HepG2 (cell line): Measurements from ENCODE around the gene VTI1B. TPM values are rescaled to one million over a fixed set of nuclear protein-coding genes. Genes with fewer than 3 reads are reported as not detected.
A peak's percentile ranks its signal among the peaks of the same experiment; 100 is the strongest.

Source experiments
- CC2D1A ChIP-seq: sonication (generic); formaldehyde crosslinking; IDR thresholded peaks from 2 replicates; pipeline ENCODE4 v1.8.1; 2023; ENCODE audit warnings: mild to moderate bottlenecking, missing genetic modification reagents
- CREM ChIP-seq, 2 experiments: sonication (generic) in 1 of 2; formaldehyde crosslinking in 1 of 2; IDR thresholded peaks; 2 replicates each; pipeline versions ENCODE4 v1.4.0 to v1.6.1; 2016 to 2020; ENCODE audit warnings: antibody characterized with exemption in 1 of 2, mild to moderate bottlenecking in 1 of 2, missing genetic modification reagents in 1 of 2
- HNRNPK ChIP-seq: fragments of 200-400 bp; formaldehyde crosslinking; IDR thresholded peaks from 2 replicates; pipeline ENCODE4 v1.6.1; 2018; ENCODE audit warnings: low read length, low read depth, moderate library complexity, mild to moderate bottlenecking; ENCODE audit not compliant: poor library complexity, severe bottlenecking
- KAT8 ChIP-seq: IDR thresholded peaks from 2 replicates; pipeline ENCODE4 v1.6.1; 2016; ENCODE audit warnings: missing genetic modification reagents, missing compliant biosample characterization
- MXD4 ChIP-seq: IDR thresholded peaks from 2 replicates; pipeline ENCODE4 v1.6.1; 2016; ENCODE audit warnings: mild to moderate bottlenecking, missing biosample characterization, missing genetic modification reagents
- NRL ChIP-seq: sonication (generic); formaldehyde crosslinking; IDR thresholded peaks from 2 replicates; pipeline ENCODE4 v1.5.0; 2020; ENCODE audit warnings: missing genetic modification reagents, mild to moderate bottlenecking, moderate library complexity, borderline replicate concordance
- SP2 ChIP-seq: sonication (generic); formaldehyde crosslinking; IDR thresholded peaks from 2 replicates; pipeline ENCODE4 v1.5.1; 2020; ENCODE audit warnings: mild to moderate bottlenecking, missing genetic modification reagents
- ZBTB7B ChIP-seq: sonication (generic); formaldehyde crosslinking; IDR thresholded peaks from 2 replicates; pipeline ENCODE4 v1.4.0; 2020; ENCODE audit warnings: missing genetic modification reagents
- ZFAT ChIP-seq: sonication (generic); formaldehyde crosslinking; conservative IDR thresholded peaks from 2 replicates; pipeline ENCODE4 v1.8.1; 2023; ENCODE audit warnings: missing genetic modification reagents, inconsistent platforms
- ZNF383 ChIP-seq: sonication (generic); formaldehyde crosslinking; IDR thresholded peaks from 2 replicates; pipeline ENCODE4 v1.4.0; 2020; ENCODE audit warnings: missing genetic modification reagents, mild to moderate bottlenecking, borderline replicate concordance
- ZNF720 ChIP-seq: sonication (generic); formaldehyde crosslinking; IDR thresholded peaks from 2 replicates; pipeline ENCODE4 v1.4.0; 2020; ENCODE audit warnings: missing genetic modification reagents
- ZNF777 ChIP-seq: sonication (generic); formaldehyde crosslinking; IDR thresholded peaks from 2 replicates; pipeline ENCODE4 v1.4.0; 2020; ENCODE audit warnings: missing genetic modification reagents
- polyA plus RNA-seq, 8 experiments: library from polyadenylated mRNA; depleted of rRNA in 3 of 8; stranded (reverse) in 7 of 8; unstranded in 1 of 8; fragments of >200 nt; fragmentation: Illumina TruSeq in 4 of 8; extraction: Trizol in 4 of 8; gene quantifications; 2 replicates each; pipeline versions ENCODE4 v1.2.1 to v1.2.3, GENCODE V29; 2011 to 2016; ENCODE audit warnings: low read depth in 4 of 8, missing spikeins in 1 of 8, mixed read lengths in 1 of 8; ENCODE audit not compliant: insufficient read depth in 1 of 8
- total RNA-seq, 5 experiments: library from RNA; depleted of rRNA; stranded (reverse); fragments of >200 nt; fragmentation: Illumina TruSeq; extraction: Trizol; gene quantifications; 2 replicates each; pipeline ENCODE4 v1.2.3, GENCODE V29; 2016; ENCODE audit warnings: low read depth in 1 of 5
- TF ChIP-seq, protein P1 (sequence below): sonication (generic); formaldehyde crosslinking; IDR thresholded peaks from 2 replicates; pipeline ENCODE4 v1.8.1; 2023; ENCODE audit warnings: missing genetic modification reagents, inconsistent platforms, borderline replicate concordance
- TF ChIP-seq, protein P2 (sequence below): sonication (generic); formaldehyde crosslinking; IDR thresholded peaks from 2 replicates; pipeline ENCODE4 v1.4.0; 2020; ENCODE audit warnings: missing genetic modification reagents
- TF ChIP-seq, protein P3 (sequence below): sonication (generic); formaldehyde crosslinking; IDR thresholded peaks from 2 replicates; pipeline ENCODE4 v1.4.0; 2020; ENCODE audit warnings: mild to moderate bottlenecking, missing genetic modification reagents
- TF ChIP-seq, protein P4 (sequence below): sonication (generic); formaldehyde crosslinking; IDR thresholded peaks from 2 replicates; pipeline ENCODE4 v1.4.0; 2020; ENCODE audit warnings: missing genetic modification reagents
- TF ChIP-seq, protein P5 (sequence below): sonication (generic); formaldehyde crosslinking; IDR thresholded peaks from 2 replicates; pipeline ENCODE4 v1.5.0; 2020; ENCODE audit warnings: missing genetic modification reagents
- TF ChIP-seq, protein P6 (sequence below): sonication (generic); formaldehyde crosslinking; IDR thresholded peaks from 2 replicates; pipeline ENCODE4 v1.5.1; 2020; ENCODE audit warnings: missing genetic modification reagents, mild to moderate bottlenecking, borderline replicate concordance

Gene VTI1B
- total and polyA plus RNA-seq, 2 of the 13 experiments (the other 11 are each of a cell fraction or from before 2014, with no cell fraction given), result 39.0 to 103 TPM

DNA sequence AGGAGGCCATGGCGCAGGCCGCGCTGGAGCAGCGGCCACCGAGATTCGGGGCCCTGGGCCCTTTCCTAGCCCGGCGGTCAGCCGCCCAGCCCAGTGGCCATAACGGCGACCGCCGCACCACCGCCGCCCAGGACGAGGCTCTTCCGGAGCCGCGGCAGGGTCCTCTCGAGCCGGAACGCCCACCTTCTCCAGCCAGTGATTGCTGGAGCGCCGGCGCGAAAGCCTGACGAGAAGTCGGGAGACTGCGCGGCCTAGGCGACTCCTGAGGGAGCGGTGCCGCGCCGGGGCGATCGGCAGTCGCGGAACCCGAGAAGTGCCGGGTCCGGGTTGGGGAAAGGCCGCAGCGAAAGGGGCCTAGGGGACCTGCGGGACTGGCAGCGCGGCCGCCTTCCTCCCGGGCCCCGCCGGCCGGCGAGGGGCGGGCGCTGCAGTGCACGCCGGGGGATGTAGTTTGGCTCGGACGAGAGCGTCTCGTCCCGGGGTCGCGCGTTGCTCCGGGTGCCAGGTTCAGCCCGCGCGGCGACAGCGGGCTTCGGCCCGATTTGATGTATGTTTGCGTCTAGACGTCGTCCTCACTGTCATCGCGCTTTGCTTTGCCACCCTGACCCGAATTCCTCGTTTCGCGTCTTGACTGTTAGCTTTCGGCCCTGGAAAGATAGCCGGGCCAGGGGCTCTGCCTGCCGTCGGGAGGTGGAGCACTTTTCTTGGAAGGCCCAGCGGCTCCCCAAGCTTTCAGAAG, at the start of gene VTI1B (continued):
- TF ChIP-seq CREM (IDR thresholded peaks at IDR 0.05), result peak; percentile 23; the same call in 1 of the 2 replicates
- TF ChIP-seq CREM (CRISPR knock-in tag; IDR thresholded peaks at IDR 0.05), result no peak
- TF ChIP-seq KAT8 (CRISPR knock-in tag), result peak; percentile 77
- peak; percentile 49; the same call in 1 of the 2 replicates for TF ChIP-seq NRL (CRISPR knock-in tag)
- no peak for TF ChIP-seq ZNF720 (CRISPR knock-in tag)
- TF ChIP-seq HNRNPK, result peak; percentile 72
- TF ChIP-seq, protein P1, sequence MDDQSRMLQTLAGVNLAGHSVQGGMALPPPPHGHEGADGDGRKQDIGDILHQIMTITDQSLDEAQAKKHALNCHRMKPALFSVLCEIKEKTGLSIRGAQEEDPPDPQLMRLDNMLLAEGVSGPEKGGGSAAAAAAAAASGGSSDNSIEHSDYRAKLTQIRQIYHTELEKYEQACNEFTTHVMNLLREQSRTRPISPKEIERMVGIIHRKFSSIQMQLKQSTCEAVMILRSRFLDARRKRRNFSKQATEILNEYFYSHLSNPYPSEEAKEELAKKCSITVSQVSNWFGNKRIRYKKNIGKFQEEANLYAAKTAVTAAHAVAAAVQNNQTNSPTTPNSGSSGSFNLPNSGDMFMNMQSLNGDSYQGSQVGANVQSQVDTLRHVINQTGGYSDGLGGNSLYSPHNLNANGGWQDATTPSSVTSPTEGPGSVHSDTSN (CRISPR knock-in tag), result no peak
- TF ChIP-seq, protein P2, sequence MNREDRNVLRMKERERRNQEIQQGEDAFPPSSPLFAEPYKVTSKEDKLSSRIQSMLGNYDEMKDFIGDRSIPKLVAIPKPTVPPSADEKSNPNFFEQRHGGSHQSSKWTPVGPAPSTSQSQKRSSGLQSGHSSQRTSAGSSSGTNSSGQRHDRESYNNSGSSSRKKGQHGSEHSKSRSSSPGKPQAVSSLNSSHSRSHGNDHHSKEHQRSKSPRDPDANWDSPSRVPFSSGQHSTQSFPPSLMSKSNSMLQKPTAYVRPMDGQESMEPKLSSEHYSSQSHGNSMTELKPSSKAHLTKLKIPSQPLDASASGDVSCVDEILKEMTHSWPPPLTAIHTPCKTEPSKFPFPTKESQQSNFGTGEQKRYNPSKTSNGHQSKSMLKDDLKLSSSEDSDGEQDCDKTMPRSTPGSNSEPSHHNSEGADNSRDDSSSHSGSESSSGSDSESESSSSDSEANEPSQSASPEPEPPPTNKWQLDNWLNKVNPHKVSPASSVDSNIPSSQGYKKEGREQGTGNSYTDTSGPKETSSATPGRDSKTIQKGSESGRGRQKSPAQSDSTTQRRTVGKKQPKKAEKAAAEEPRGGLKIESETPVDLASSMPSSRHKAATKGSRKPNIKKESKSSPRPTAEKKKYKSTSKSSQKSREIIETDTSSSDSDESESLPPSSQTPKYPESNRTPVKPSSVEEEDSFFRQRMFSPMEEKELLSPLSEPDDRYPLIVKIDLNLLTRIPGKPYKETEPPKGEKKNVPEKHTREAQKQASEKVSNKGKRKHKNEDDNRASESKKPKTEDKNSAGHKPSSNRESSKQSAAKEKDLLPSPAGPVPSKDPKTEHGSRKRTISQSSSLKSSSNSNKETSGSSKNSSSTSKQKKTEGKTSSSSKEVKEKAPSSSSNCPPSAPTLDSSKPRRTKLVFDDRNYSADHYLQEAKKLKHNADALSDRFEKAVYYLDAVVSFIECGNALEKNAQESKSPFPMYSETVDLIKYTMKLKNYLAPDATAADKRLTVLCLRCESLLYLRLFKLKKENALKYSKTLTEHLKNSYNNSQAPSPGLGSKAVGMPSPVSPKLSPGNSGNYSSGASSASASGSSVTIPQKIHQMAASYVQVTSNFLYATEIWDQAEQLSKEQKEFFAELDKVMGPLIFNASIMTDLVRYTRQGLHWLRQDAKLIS, result peak; percentile 64; the same call in 1 of the 2 replicates
- TF ChIP-seq, protein P3, sequence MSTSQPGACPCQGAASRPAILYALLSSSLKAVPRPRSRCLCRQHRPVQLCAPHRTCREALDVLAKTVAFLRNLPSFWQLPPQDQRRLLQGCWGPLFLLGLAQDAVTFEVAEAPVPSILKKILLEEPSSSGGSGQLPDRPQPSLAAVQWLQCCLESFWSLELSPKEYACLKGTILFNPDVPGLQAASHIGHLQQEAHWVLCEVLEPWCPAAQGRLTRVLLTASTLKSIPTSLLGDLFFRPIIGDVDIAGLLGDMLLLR (CRISPR knock-in tag), result no peak
- TF ChIP-seq SP2, result peak; percentile 61
- TF ChIP-seq, protein P4, sequence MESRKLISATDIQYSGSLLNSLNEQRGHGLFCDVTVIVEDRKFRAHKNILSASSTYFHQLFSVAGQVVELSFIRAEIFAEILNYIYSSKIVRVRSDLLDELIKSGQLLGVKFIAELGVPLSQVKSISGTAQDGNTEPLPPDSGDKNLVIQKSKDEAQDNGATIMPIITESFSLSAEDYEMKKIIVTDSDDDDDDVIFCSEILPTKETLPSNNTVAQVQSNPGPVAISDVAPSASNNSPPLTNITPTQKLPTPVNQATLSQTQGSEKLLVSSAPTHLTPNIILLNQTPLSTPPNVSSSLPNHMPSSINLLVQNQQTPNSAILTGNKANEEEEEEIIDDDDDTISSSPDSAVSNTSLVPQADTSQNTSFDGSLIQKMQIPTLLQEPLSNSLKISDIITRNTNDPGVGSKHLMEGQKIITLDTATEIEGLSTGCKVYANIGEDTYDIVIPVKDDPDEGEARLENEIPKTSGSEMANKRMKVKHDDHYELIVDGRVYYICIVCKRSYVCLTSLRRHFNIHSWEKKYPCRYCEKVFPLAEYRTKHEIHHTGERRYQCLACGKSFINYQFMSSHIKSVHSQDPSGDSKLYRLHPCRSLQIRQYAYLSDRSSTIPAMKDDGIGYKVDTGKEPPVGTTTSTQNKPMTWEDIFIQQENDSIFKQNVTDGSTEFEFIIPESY (CRISPR knock-in tag), result no peak; the same call in 1 of the 2 replicates
- TF ChIP-seq ZNF383, result no peak
- TF ChIP-seq ZFAT (CRISPR knock-in tag), result no peak; the same call in 1 of the 2 replicates
- TF ChIP-seq, protein P5, sequence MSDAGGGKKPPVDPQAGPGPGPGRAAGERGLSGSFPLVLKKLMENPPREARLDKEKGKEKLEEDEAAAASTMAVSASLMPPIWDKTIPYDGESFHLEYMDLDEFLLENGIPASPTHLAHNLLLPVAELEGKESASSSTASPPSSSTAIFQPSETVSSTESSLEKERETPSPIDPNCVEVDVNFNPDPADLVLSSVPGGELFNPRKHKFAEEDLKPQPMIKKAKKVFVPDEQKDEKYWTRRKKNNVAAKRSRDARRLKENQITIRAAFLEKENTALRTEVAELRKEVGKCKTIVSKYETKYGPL (CRISPR knock-in tag), result 0 out of 2 replicates have a peak, but pooled peaks have one; percentile 69
- TF ChIP-seq CC2D1A (CRISPR knock-in tag), result no peak
- TF ChIP-seq, protein P6, sequence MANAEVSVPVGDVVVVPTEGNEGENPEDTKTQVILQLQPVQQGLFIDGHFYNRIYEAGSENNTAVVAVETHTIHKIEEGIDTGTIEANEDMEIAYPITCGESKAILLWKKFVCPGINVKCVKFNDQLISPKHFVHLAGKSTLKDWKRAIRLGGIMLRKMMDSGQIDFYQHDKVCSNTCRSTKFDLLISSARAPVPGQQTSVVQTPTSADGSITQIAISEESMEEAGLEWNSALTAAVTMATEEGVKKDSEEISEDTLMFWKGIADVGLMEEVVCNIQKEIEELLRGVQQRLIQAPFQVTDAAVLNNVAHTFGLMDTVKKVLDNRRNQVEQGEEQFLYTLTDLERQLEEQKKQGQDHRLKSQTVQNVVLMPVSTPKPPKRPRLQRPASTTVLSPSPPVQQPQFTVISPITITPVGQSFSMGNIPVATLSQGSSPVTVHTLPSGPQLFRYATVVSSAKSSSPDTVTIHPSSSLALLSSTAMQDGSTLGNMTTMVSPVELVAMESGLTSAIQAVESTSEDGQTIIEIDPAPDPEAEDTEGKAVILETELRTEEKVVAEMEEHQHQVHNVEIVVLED (CRISPR knock-in tag), result peak; percentile 84; the same call in 1 of the 2 replicates
- TF ChIP-seq MXD4 (CRISPR knock-in tag), result peak; percentile 38
- TF ChIP-seq ZNF777 (CRISPR knock-in tag), result peak; percentile 81
- no peak; the same call in 1 of the 2 replicates for TF ChIP-seq ZBTB7B
